ENCODE measurements around the gene IFI44. TPM values are rescaled to one million over a fixed set of nuclear protein-coding genes. Genes with fewer than 3 reads are reported as not detected.

The IFI44 gene
- total RNA-seq = 10 to 100 TPM; 43.1 to 55.4 TPM

DNA sequence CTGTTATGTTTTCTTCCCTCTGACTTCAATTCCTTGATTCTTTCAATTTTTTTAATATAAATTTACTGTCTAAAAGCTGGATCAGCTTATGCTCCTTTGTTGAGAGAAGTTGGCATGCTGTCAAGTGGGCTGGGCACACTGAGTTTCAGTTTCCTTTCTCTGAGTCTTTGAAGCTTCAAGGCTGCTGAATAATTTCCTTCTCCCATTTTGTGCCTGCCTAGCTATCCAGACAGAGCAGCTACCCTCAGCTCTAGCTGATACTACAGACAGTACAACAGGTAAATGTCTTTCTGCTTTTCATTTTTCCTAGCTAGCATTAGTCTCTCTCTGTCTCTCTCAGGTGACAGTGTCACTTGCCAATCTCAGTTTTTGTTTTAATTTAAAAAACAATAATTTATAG is at the start of gene IFI44:
Gene IFI44 (plus strand): TSS at position 204 of the 400 bp plus-strand sequence. CDS start 365 bp downstream, outside the sequence.
- peak within 1 kb of the TSS; percentile 84 for H3K27ac Mint-ChIP-seq
- ChIA-PET POLR2A (no interaction called here), CTCF (interaction anchor here (0.5 to 1.7 kb wide), 10 partner anchors 15 to 505 kb away, joined by 3 to 12 read pairs (median 4); partner anchors contain the start of gene IFI44L)
- peak; percentile 86 for DNase-seq
- H3K4me3 Mint-ChIP-seq = peak within 1 kb of the TSS; percentile 76
- peak; percentile 85 for ATAC-seq
- H3K36me3 Mint-ChIP-seq (ENCODE audit: low read depth) = peaks cover 25% of the 10 kb centered on the region
- peaks cover 19% of the 10 kb centered on the region for H3K9me3 Mint-ChIP-seq (ENCODE audit: low read depth)
- H3K27me3 Mint-ChIP-seq = no peaks in the 10 kb centered on the region
- peaks cover 59% of the 10 kb centered on the region for H3K4me1 Mint-ChIP-seq
- intact Hi-C loops (cut with DNase I, micrococcal nuclease) = loop anchor here (1.0 to 10.0 kb wide), 2 partner anchors 29 to 675 kb away; partner anchors contain the start of genes IFI44L (in 2 of the 2) and FUBP1 (in 1 of the 2)

GRCh38 chr1:78601068-78601467 is 48.6 kb upstream of the IFI44 start:
- no peaks in the 10 kb centered on the region for H3K9me3 Mint-ChIP-seq (ENCODE audit: low read depth)
- no peaks in the 10 kb centered on the region for H3K36me3 Mint-ChIP-seq (ENCODE audit: low read depth)
- ATAC-seq (no peak), DNase-seq (no peak)
- POLR2A ChIA-PET = no interaction called here
- no peak overlapping the region for H3K27ac Mint-ChIP-seq
- H3K4me3 Mint-ChIP-seq = no peak overlapping the region
- CTCF ChIA-PET = interaction anchor here (1.1 to 1.2 kb wide), 2 partner anchors 17 to 470 kb away, joined by 3 to 4 read pairs; no protein-coding TSS in a partner anchor
- intact Hi-C loops (cut with DNase I, micrococcal nuclease) = no loop called here
- H3K27me3 Mint-ChIP-seq = no peaks in the 10 kb centered on the region
- H3K4me1 Mint-ChIP-seq = no peaks in the 10 kb centered on the region

DNA sequence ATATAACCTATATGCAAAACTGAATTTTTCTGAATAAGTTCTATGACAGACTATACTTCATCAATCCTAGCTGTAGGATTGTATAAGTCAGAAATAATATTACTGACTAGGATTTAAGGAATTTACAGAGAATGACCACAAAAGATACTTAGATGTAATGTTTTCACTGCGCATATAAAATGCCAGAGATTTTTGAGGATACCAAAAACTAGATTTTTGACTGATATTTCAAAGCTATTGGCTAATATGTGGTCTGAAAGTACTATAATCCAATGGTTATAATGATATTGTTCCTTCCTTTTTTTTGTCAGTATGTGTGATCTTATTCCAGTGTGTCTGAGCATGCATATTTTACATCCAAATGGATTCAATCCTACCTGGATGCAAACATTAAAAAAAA is 46.4 kb upstream of the IFI44 start:
- DNase-seq (no peak), ATAC-seq (no peak)
- Mint-ChIP-seq H3K4me1 (peaks cover 5% of the 10 kb centered on the region), H3K27ac (no peak overlapping the region), H3K9me3 (ENCODE audit: low read depth) (no peaks in the 10 kb centered on the region), H3K4me3 (no peak overlapping the region), H3K27me3 (no peaks in the 10 kb centered on the region), H3K36me3 (ENCODE audit: low read depth) (no peaks in the 10 kb centered on the region)
- intact Hi-C loops (cut with DNase I, micrococcal nuclease) = no loop called here
- ChIA-PET CTCF (interaction anchor here (1.1 kb wide), 1 partner anchor 71 kb away, joined by 3 read pairs; no protein-coding TSS in a partner anchor), POLR2A (no interaction called here)

- Mint-ChIP-seq H3K4me3 (no peak overlapping the region), H3K27ac (no peak overlapping the region), H3K36me3 (ENCODE audit: low read depth) (no peaks in the 10 kb centered on the region), H3K27me3 (no peaks in the 10 kb centered on the region), H3K4me1 (peaks cover 5% of the 10 kb centered on the region), H3K9me3 (ENCODE audit: low read depth) (no peaks in the 10 kb centered on the region)
- CTCF ChIA-PET = no interaction called here
- POLR2A ChIA-PET = no interaction called here
- DNase-seq (no peak), ATAC-seq (no peak)
- intact Hi-C loops (cut with DNase I, micrococcal nuclease) = no loop called here
Observed at GRCh38 chr1:78604643-78605042, 45.0 kb upstream of the IFI44 start.

DNA sequence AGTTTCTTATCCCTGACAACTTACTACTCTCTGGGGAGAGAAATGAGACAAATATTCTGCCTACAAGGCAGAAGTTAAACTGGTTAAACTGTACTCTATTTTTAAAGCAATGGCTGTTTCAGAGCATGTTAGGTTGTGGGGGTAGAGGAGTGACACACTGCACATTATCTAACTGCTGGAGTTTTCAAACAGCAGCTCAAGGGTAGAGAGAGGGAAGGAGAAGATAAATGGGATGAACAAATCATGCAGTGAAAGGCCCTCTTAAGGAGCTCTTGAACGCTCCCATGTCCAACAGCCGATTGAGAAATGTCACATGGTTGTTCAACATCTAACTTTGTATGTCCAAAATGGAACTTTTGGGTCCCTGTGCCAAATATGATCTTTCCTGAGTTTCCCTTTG is 43.4 kb upstream of the IFI44 start:
- CTCF ChIA-PET = interaction anchor here (0.5 to 5.1 kb wide), 10 partner anchors 11 to 479 kb away, joined by 3 to 38 read pairs (median 5); partner anchors contain the start of gene IFI44L
- DNase-seq = no peak
- no peaks in the 10 kb centered on the region for H3K27me3 Mint-ChIP-seq
- H3K36me3 Mint-ChIP-seq (ENCODE audit: low read depth) = no peaks in the 10 kb centered on the region
- POLR2A ChIA-PET = no interaction called here
- H3K4me1 Mint-ChIP-seq = peaks cover 5% of the 10 kb centered on the region
- no peaks in the 10 kb centered on the region for H3K9me3 Mint-ChIP-seq (ENCODE audit: low read depth)
- no peak for ATAC-seq
- H3K27ac Mint-ChIP-seq = no peak overlapping the region
- intact Hi-C loops (cut with DNase I, micrococcal nuclease) = loop anchor here in 1 of 2 experiments (2.0 kb wide), 1 partner anchor 461 kb away; no protein-coding TSS in a partner anchor
- H3K4me3 Mint-ChIP-seq = no peak overlapping the region

GRCh38 chr1:78607334-78607927 is 42.2 kb upstream of the IFI44 start:
- Mint-ChIP-seq H3K4me1 (peaks cover 5% of the 10 kb centered on the region), H3K27me3 (no peaks in the 10 kb centered on the region), H3K27ac (no peak overlapping the region), H3K36me3 (ENCODE audit: low read depth) (no peaks in the 10 kb centered on the region), H3K9me3 (ENCODE audit: low read depth) (no peaks in the 10 kb centered on the region), H3K4me3 (no peak overlapping the region)
- ChIA-PET POLR2A (no interaction called here), CTCF (interaction anchor here (0.7 to 5.1 kb wide), 14 partner anchors 10 to 480 kb away, joined by 3 to 38 read pairs (median 4); partner anchors contain the start of genes IFI44 and IFI44L)
- intact Hi-C loops (cut with DNase I, micrococcal nuclease) = loop anchor here (1.0 to 2.0 kb wide), 3 partner anchors 462 to 477 kb away; no protein-coding TSS in a partner anchor
- ATAC-seq (no peak), DNase-seq (no peak)

DNA sequence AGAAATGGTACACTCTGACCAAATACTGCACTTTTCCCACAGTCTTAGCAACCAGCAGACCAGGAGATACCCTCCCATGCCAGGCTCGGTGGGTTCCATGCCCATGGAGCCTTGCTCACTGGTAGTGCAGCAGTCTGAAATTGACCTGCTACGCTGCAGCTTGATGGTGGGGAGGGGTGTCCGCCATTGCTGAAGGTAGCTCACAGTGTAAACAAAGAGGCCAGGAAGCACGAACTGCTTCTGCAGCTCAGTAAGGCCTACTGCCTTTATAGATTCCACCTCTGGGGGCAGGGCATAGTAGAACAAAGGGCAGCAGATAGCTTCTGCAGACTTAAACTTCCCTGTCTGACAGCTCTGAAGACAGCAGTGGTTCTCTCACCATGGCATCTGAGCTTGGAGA is 41.7 kb upstream of the IFI44 start:
- H3K36me3 Mint-ChIP-seq (ENCODE audit: low read depth) = no peaks in the 10 kb centered on the region
- peaks cover 5% of the 10 kb centered on the region for H3K4me1 Mint-ChIP-seq
- H3K27me3 Mint-ChIP-seq = no peaks in the 10 kb centered on the region
- intact Hi-C loops (cut with DNase I, micrococcal nuclease) = loop anchor here (1.0 to 2.0 kb wide), 3 partner anchors 463 to 478 kb away; no protein-coding TSS in a partner anchor
- CTCF ChIA-PET = interaction anchor here (0.7 to 5.1 kb wide), 12 partner anchors 9 to 477 kb away, joined by 3 to 38 read pairs (median 4); partner anchors contain the start of genes IFI44 and IFI44L
- H3K4me3 Mint-ChIP-seq = no peak overlapping the region
- peak; percentile 12 for ATAC-seq
- H3K9me3 Mint-ChIP-seq (ENCODE audit: low read depth) = no peaks in the 10 kb centered on the region
- H3K27ac Mint-ChIP-seq = no peak overlapping the region
- POLR2A ChIA-PET = interaction anchor here (0.6 kb wide), 1 partner anchor 12 kb away, joined by 5 read pairs; no protein-coding TSS in a partner anchor
- DNase-seq = no peak

GRCh38 chr1:78617615-78618026 is 32.0 kb upstream of the IFI44 start:
- CTCF ChIA-PET = interaction anchor here (0.6 to 2.4 kb wide), 22 partner anchors 9 to 855 kb away, joined by 3 to 26 read pairs (median 6); partner anchors contain the start of gene IFI44
- peak overlapping the region; percentile 47 for H3K27ac Mint-ChIP-seq
- H3K4me1 Mint-ChIP-seq = peaks cover 34% of the 10 kb centered on the region
- no peak overlapping the region for H3K4me3 Mint-ChIP-seq
- intact Hi-C loops (cut with DNase I, micrococcal nuclease) = loop anchor here (1.0 to 10.0 kb wide), 4 partner anchors 59 to 735 kb away; no protein-coding TSS in a partner anchor
- ATAC-seq (peak; percentile 62), DNase-seq (peak; percentile 66)
- POLR2A ChIA-PET = interaction anchor here (0.6 kb wide), 1 partner anchor 486 kb away, joined by 4 read pairs; no protein-coding TSS in a partner anchor
- peaks cover 8% of the 10 kb centered on the region for H3K36me3 Mint-ChIP-seq (ENCODE audit: low read depth)
- no peaks in the 10 kb centered on the region for H3K9me3 Mint-ChIP-seq (ENCODE audit: low read depth)
- no peaks in the 10 kb centered on the region for H3K27me3 Mint-ChIP-seq

- Mint-ChIP-seq H3K4me1 (peaks cover 47% of the 10 kb centered on the region), H3K9me3 (ENCODE audit: low read depth) (no peaks in the 10 kb centered on the region), H3K27me3 (no peaks in the 10 kb centered on the region), H3K4me3 (peak overlapping the region; percentile 18), H3K27ac (peak overlapping the region; percentile 98), H3K36me3 (ENCODE audit: low read depth) (peaks cover 13% of the 10 kb centered on the region)
- no peak for DNase-seq
- ATAC-seq = no peak
- intact Hi-C loops (cut with DNase I, micrococcal nuclease) = loop anchor here (5.0 to 10.0 kb wide), 3 partner anchors 203 to 733 kb away; no protein-coding TSS in a partner anchor
- ChIA-PET POLR2A (no interaction called here), CTCF (interaction anchor here (0.7 to 2.5 kb wide), 6 partner anchors 11 to 57 kb away, joined by 3 to 23 read pairs (median 6); no protein-coding TSS in a partner anchor)
Observed at GRCh38 chr1:78619032-78619431, 30.6 kb upstream of the IFI44 start.

DNA sequence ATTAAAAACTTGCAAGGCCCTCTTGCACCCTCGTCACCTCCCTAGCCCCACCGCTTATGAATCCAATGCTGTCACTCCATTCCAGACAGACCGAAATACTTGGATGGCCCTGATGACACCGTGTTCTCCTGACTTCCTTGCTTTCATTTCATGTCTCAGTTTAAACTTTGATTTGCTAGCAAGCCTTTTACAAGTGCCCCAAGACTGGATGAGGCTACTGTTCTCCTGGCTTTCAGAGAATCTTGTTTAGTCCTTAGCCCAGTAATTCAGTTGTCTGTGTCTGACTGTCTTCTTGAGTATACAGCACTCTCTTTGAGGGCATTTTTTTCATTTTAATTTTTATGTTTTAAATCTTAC is 30.2 kb upstream of the IFI44 start:
- ATAC-seq = peak; percentile 20
- intact Hi-C loops (cut with DNase I, micrococcal nuclease) = loop anchor here (5.0 to 10.0 kb wide), 3 partner anchors 203 to 733 kb away; no protein-coding TSS in a partner anchor
- peak overlapping the region; percentile 18 for H3K4me3 Mint-ChIP-seq

More for the DNA sequence above, 30.2 kb upstream of the IFI44 start:
- ChIA-PET POLR2A (interaction anchor here (0.7 kb wide), 1 partner anchor 11 kb away, joined by 5 read pairs; no protein-coding TSS in a partner anchor), CTCF (interaction anchor here (0.7 to 2.5 kb wide), 8 partner anchors 11 to 62 kb away, joined by 3 to 23 read pairs (median 5); no protein-coding TSS in a partner anchor)
- no peaks in the 10 kb centered on the region for H3K9me3 Mint-ChIP-seq (ENCODE audit: low read depth)
- DNase-seq = no peak
- peaks cover 51% of the 10 kb centered on the region for H3K4me1 Mint-ChIP-seq
- peaks cover 17% of the 10 kb centered on the region for H3K36me3 Mint-ChIP-seq (ENCODE audit: low read depth)
- no peaks in the 10 kb centered on the region for H3K27me3 Mint-ChIP-seq
- peak overlapping the region; percentile 98 for H3K27ac Mint-ChIP-seq
